Retinal pigment epithelial cell (primary cell): ENCODE results near the gene CTTN.

Experiments used
- DNase-seq: peaks from one replicate; pipeline ENCODE4 v3.0.0-alpha.2; 2010; ENCODE audit warnings: low read depth
- H3K4me3 ChIP-seq: 2 replicates; pipeline ENCODE4 v1.5.1; 2011; ENCODE audit warnings: mild to moderate bottlenecking, low read length, control low read depth, moderate library complexity
- TF ChIP-seq, protein P1 (sequence below): conservative IDR thresholded peaks from 2 replicates; pipeline ENCODE4 v1.5.1; 2011; ENCODE audit warnings: low read depth, low read length, control low read depth, inconsistent platforms

Gene CTTN

DNA sequence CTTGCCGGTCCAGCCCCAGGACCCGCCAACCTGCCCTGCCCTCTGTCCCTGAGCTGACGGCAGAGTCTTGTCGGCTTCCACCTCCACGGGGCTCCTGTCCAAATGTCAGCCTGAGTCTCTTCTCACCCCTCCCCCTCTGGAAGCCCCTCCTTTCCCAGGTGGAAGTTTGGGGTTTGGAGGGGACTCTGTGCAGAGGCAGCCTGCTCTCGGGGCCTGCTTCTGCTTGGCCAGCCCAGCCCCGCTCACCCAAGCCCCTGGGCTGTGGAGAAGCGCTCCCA, 31.0 kb downstream of the CTTN start:
- TF ChIP-seq, protein P1, sequence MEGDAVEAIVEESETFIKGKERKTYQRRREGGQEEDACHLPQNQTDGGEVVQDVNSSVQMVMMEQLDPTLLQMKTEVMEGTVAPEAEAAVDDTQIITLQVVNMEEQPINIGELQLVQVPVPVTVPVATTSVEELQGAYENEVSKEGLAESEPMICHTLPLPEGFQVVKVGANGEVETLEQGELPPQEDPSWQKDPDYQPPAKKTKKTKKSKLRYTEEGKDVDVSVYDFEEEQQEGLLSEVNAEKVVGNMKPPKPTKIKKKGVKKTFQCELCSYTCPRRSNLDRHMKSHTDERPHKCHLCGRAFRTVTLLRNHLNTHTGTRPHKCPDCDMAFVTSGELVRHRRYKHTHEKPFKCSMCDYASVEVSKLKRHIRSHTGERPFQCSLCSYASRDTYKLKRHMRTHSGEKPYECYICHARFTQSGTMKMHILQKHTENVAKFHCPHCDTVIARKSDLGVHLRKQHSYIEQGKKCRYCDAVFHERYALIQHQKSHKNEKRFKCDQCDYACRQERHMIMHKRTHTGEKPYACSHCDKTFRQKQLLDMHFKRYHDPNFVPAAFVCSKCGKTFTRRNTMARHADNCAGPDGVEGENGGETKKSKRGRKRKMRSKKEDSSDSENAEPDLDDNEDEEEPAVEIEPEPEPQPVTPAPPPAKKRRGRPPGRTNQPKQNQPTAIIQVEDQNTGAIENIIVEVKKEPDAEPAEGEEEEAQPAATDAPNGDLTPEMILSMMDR = no peak
- no peak overlapping the region for H3K4me3 ChIP-seq
- DNase-seq = no peak

DNA sequence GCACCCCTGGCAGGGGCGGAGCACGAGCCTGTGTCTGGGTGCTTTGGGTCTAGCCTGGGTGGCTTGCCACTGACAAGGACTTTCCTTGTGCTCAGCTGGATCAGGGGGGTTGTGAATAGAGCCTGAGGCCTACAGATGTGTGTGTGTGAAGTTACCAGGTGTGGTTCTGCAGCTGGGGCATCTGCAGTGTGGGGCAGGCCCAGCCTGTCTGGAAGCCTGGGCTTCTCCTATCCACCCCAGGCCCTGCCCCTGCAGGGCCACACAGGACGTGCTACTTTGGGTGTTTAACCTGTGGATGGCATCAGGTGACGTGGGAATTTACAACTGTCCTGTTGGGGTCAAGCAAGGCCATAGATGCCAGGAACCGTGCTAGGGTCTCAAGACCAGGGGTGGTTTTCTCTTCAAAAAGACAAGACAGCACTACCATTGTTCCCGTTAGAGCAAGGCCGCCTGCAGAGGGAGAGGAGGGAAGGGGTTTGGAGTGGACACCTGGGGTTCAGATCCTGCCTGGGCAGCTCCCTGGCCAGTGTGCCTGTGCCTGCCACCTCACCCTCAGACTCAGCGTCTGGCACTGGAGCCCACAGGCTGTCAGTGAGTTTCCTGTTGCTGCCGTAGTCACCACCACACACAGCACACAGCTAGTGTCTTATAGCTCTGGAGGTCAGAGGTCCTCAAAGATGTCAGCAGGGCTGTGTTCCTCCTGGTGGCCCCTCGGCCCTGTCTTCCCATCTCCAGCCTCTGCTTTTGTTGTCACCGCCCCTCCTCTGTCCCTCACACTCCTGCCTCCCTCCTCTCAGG, 31.6 kb downstream of the CTTN start:
- no peak overlapping the region for H3K4me3 ChIP-seq
- DNase-seq = no peak
- TF ChIP-seq, protein P1 = no peak

DNA sequence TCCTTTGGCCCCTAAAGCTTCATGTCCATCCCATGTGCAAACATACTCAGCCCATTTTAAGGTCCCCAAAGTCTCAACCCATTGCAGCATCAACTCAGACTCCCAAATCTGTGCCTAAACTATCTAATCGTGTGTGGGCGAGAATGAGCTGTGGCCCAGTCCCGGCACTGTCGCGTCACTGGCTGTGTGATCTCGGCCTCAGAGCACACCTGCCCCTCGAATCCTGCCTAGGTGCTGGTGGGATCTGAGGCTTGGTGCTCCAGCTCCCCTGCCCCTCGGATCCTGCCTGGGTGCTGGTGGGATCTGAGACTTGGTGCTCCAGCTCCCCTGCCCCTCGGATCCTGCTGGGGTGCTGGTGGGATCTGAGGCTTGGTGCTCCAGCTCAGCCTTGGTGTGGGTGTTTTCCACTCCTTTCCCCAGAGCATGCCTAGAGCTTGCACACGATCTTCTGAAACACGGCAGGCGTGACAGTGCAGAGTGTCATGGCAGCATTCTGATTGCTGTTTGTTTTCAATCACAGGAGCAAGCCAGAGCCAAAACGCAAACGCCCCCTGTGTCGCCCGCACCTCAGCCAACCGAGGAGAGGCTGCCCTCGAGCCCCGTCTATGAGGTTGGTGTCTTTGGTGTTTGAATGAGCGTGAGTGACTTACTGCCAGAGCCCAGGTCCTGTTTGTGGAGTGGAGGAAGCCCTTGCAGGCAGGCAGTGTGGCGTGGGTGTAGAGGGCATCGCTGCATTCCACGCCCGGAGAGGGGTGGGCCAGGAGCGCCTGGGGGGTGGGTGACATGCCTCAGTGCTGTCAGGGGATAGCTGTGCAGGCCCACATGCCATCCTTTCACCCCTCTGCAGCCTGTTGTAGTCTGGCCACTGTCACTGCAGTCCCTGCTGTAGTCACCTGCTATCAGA, 32.6 kb downstream of the CTTN start:
- H3K4me3 ChIP-seq = no peak overlapping the region
- no peak for DNase-seq
- TF ChIP-seq, protein P1 = no peak

DNA sequence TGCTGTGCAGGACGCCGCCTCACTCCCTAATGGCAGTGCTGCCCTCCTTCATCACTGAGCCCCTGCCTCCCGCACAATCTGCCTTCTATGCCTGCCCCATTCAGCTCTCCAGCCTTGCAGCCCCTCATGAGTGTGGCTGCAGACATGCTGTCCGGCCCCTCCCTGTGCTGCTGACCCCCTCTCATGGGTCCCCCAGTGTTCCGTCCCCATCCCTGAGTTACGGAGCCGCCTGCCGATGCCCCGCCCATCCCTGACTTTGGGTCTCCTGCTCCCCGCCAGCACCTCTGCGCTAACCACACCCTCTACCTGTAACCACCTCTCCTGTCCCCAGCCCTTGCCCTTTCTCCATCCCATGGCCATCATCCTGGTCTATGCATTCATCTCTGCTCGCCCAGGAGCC, 33.3 kb downstream of the CTTN start:
- DNase-seq = no peak
- TF ChIP-seq, protein P1 = no peak
- no peak overlapping the region for H3K4me3 ChIP-seq

DNA sequence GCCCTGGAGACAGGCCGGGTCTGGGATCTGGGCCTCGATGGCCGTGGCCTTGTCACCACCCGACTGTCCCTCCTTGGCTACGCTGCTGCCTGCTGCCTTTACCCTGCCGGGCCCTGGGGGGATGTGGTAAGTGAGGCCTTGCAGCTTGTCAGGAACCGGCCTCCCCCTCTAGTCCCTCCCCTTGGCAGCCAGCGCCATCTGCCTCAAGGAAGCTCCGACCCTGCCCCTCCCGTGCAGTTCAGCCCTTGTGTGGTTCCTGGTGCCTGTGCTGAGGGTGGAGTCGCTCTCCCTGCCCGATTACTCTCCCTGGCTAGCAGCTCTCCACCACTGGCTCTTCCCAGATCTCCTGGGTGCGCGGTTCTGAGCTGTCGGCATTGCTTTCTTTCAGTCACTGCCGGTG, 33.7 kb downstream of the CTTN start:
- DNase-seq = no peak
- TF ChIP-seq, protein P1 = no peak
- H3K4me3 ChIP-seq = no peak overlapping the region

DNA sequence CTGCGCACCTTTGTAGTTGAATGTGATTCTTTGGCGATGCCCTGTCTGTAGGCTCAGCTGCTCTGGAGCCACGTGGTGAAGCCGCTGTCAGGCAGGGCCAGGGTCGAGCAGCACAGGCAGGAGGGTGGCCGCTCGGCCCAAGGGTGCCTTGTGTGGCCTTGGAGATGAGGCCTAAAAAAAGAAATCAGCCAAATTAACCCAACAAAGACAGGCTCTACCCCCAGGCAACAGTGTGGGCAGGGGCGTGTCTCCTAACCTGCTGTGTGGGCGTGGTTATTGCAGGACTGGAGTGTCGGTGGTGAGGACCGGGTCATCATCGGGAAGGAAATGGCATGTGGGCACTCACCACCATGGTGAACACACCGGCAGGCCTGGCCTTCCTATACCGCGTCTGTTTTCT, 34.3 kb downstream of the CTTN start:
- TF ChIP-seq, protein P1 = no peak
- H3K4me3 ChIP-seq = no peak overlapping the region
- DNase-seq = no peak

DNA sequence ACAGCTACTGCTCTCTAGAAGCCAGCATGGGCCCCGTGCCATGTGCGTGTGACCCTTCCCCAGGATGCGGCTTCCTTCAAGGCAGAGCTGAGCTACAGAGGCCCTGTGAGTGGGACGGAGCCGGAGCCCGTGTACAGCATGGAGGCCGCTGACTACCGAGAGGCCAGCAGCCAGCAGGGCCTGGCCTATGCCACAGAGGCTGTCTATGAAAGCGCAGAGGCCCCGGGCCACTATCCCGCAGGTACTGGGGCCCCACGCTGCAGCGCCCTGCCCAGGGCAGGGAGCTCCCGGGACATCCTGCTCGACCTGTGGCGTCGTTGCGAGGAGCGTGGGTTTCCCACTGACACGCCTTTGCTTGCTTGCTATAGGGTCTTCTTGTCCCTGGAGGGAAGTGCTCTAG, 34.7 kb downstream of the CTTN start:
- no peak for DNase-seq
- TF ChIP-seq, protein P1 = no peak
- H3K4me3 ChIP-seq = no peak overlapping the region
